Ovary (tissue), 3 donors: ENCODE measurements around the gene C2orf92.

Source experiments
- CTCF ChIP-seq, 3 donors: fragments of 450-650 bp in 2 of 3; fragments of 200-600 bp in 1 of 3; IDR thresholded peaks; one replicate each; pipeline versions ENCODE4 v1.5.1 to v1.8.0; 2016 to 2022; ENCODE audit warnings: antibody characterized with exemption in 3 of 3, mild to moderate bottlenecking in 1 of 3
- EP300 ChIP-seq: sonication (generic); formaldehyde crosslinking; IDR thresholded peaks from one replicate; pipeline ENCODE4 v1.6.1; 2017; ENCODE audit warnings: antibody characterized with exemption
- POLR2A ChIP-seq: fragments of 450-650 bp; IDR thresholded peaks from one replicate; pipeline ENCODE4 v1.6.1; 2017; ENCODE audit warnings: antibody characterized with exemption, mild to moderate bottlenecking, moderate library complexity
- donor health status: DM: no; HTN: no; CAD: no.

GRCh38 chr2:97724073-97724410 is 54.5 kb downstream of the C2orf92 start:
- TF ChIP-seq CTCF (IDR thresholded peaks at IDR 0.05) (no peak), POLR2A (no peak), EP300 (no peak)
